Measurements from ENCODE around the gene TEKT1.
"Not testable (repeated sequence)": the region's sequence is repeated elsewhere in the genome, so short reads cannot be mapped to it uniquely, and the experiment has no call there.

Gene TEKT1

GRCh38 chr17:6812295-6812694, 19.2 kb downstream of the TEKT1 start:
- no peak for DNase-seq

- DNase-seq = no peak
Observed at GRCh38 chr17:6811510-6811909, 20.0 kb downstream of the TEKT1 start.

GRCh38 chr17:6800422-6801027, 31.0 kb downstream of the TEKT1 start:
- DNase-seq = no peak

DNA sequence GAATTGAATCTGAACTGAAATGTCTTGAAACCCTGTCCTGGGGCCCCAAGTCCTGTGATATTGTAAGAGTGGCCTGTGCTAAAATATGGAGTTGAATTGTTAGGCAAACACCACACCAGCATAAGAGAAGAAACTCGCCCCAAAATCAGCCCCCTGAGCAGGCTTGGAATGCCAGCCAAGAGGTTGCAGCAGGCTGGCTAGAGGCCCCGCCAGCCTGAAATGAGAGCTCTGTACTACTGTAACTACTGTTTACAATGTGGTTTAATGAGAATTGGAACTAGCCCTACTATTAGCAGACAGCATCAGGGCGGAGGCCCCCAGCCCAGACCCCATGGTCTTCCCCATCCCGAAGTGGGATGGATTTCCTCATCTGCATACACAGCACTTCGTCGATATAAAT, 31.8 kb downstream of the TEKT1 start:
- DNase-seq = no peak

GRCh38 chr17:6797718-6798351, 33.7 kb downstream of the TEKT1 start:
- no peak for DNase-seq

- no peak for DNase-seq
Observed at GRCh38 chr17:6796887-6797490, 34.5 kb downstream of the TEKT1 start.

DNA sequence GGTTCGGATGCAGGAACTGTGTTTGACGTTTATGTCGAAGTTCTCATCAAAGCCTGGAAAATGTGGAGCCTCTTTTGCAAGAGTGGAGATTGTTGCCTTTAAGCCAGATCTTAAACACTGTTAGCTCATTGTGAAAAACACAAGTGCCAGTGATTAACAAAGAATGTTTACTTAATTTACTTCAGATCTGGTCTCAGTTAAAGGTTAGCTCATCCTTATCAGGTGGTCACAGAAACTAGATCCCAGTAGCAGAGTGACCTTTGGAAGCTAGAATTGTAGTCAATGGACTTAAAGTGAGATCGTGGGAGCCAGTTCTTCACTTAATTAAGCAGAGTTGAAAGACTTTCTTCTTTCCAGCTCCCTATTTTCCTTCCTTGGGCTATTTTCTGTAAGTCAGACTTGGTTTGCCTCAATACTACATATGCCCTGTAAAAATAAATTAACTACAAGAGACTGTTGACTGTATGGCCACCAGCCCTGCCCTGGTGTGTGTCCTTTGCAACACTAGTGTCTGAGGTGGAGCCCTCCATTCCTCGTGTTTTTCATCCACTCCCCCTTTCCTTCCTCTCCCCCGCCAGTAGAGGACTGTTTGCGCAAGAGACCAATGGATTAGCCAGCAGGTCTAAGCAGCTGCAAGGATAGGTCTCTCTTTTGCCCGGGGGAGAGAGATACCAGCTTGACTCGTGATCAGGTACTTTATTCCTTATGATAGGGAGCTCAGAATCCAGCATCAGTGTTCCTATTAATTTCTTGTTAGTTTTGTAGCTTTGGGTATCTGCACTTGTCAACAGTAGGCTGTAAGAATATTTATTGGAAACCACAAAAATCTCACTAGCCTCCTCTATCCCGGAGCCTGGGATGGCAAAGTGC, 35.3 kb downstream of the TEKT1 start:
- DNase-seq = no peak

- no peak for DNase-seq
Observed at GRCh38 chr17:6793748-6794493, 37.6 kb downstream of the TEKT1 start.

DNA sequence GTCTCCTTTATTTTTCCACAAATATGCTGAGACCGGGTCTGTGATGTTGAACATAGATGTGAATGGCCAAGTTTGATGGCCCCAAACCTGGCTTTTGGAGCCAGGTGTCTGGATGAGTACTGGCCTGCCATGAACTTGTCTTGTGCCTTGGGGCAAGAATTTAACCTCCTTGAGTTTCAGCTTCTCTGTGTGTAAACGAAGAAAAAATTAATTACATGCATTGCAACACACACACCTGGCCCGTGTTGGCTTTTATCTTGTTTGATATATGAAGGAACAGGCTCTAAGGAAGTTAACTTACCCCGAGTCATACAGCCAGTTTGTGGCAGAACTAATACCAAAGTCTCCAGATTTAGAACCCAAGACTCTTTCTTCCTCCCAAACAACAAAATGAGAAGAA, 42.4 kb downstream of the TEKT1 start:
- no peak for DNase-seq

DNA sequence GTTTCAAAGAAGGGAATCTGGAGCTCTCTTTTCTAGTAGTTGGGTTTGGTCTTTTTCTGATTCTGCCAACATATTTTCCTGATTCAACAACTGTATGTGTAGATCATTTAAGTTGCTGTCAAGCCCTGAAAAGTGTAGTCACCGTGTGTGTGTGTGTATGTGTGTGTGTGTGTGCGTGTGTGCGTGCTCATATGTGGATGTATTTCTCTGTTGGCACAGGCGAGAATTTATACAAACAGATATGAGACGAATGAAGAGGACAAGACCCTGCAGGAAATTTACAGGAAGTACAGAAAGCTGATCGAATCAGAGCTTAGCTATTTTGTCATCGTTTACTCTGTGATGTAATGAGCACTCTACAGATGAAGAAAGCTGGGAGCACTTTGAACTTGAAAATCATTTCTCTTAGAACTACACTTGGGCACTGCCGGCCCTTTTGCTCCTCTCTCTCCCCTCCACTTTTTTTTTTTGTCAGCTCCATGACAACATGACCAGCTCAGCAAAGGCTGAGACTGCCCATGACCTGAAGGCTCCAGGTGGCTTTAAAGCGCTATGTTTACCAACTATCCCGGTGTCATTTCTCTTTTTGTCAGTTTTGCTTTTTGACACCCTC, 44.3 kb downstream of the TEKT1 start:
- no peak for DNase-seq

DNA sequence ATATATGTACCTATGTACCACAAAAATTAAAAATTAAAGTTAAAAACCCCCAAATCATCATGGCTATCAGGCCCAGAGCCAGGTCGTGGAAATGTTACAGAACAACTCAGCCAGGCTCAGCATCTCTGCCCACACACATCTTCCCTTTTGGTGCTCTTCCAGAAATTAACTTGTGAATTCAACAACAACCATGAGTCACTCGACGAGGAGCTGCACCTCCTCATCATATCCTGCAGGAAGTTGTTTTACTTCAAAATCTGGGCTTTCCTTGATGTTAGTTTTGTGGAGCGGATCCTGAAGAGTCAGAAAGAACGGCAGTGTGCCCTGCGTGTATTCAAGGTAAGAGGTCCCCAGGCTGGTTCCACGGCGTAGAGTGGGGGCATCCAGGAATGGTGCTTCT, 44.9 kb downstream of the TEKT1 start:
- no peak for DNase-seq

DNA sequence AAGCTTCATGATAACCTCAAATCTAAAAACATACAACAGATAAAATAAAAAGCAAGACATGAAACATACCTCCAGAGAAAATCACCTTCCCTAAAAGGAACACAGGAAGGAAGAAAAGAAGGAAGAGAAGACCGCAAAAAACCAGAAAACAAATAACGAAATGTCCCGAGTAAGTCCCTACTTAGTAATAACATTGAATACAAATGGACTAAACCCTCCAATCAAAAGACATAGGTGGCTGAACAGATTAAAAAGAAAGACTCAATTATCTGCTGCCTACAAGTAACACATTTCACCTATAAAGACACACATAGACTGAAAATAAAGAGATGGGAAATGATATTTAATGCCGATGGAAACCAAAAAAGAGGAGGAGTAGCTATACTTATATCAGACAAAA, 49.3 kb downstream of the TEKT1 start:
- DNase-seq = no peak

- no peak for DNase-seq
Observed at GRCh38 chr17:6780886-6781285, 50.6 kb downstream of the TEKT1 start.

- no peak for DNase-seq
Observed at GRCh38 chr17:6780001-6780400, 51.5 kb downstream of the TEKT1 start.

DNA sequence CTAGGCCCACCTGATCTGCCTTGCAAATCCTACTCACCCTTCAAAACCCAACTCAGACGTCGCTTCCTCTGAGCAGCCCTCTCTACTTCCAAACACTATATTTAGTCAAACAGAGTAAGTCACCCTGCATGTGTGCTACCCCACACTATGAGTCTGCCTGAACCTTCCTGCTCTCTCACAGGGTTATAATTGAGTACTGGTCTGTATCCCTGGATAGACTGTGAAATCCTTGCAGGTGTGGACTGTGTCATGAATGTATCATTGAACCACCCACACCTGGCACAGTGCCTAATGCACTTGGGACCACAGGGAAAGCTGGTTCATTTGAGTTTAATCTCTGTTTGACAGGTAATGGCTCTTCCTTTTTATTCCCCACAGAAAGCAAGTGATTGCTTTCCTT, 52.1 kb downstream of the TEKT1 start:
- no peak for DNase-seq

DNA sequence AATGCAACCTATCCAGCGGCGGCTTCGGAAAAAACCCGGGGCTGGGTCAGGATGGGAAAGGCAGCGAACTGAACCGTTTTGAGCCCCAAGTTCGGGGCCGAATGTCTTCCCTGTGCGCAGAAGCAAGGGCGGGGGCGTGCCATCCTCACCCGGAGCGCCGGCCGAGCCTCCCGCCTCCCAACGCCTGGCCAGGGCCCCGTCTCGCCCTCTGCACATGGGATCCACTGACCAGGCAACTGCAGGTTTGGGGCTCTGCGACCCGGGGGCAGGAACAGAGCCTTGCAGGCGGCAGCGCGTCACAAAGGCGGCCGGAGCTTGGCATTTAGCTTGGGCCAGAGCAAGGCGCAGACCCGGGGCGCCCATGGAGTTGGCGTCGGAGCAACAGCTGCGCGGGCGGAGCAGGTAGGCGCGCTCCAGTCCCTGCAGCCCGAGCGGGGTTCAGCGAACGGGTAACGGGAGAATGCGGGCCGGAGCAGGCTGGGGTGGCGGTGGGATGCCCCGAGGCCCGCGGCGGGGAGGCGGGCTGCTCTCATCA, 55.6 kb downstream of the TEKT1 start, which contains the start of gene FBXO39:
FBXO39 (plus strand) TSS at position 345 of the 535 bp plus-strand sequence. CDS start 3,654 bp downstream, outside the sequence.
- no peak for DNase-seq

- DNase-seq = not testable (repeated sequence)
Observed at GRCh38 chr17:6774906-6775305, 56.6 kb downstream of the TEKT1 start.

GRCh38 chr17:6772016-6772415, 59.5 kb downstream of the TEKT1 start:
- no peak for DNase-seq

- DNase-seq = no peak
Observed at GRCh38 chr17:6768447-6768846, 63.1 kb downstream of the TEKT1 start.

- no peak for DNase-seq
Observed at GRCh38 chr17:6761779-6762178, 69.8 kb downstream of the TEKT1 start.

- no peak for DNase-seq
Observed at GRCh38 chr17:6757747-6758146, 73.8 kb downstream of the TEKT1 start.

DNA sequence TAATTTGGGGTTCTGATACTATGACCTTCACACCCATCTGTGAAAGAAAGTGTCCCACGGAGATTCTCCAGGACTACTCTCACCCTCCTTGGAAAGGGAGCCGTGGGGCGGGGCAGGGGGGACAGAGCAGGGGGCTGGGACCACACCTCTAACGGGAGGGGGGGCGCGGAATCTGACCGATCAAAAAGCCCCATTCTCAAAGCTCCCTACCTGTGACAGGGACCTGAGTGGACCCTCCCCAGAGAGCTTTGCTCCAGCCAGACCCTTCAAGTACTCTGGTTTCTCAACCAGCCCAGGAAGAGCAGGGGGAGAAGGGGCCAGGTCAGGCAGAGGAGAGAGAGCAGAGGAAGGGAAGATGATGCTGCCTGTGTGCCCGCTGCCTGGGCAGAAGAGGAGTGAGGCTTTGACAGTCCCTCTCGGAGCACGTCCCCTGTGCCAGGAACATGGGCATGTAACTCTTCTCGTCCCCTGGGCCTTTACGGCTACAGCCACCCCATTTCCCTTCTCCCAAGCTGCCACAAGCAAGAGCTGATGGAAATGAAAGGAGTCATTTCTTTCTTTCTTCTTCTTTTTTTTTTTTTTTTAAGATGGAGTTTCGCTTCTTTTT, 75.0 kb downstream of the TEKT1 start:
- DNase-seq = no peak
